HG02970 (cell line): ENCODE data around the gene CSTPP1.
"Not testable (repeated sequence)": the region's sequence is repeated elsewhere in the genome, so short reads cannot be mapped to it uniquely, and the experiment has no call there.

Source experiments
- ATAC-seq: cut with Tn5 transposase; IDR thresholded peaks from one replicate; pipeline ENCODE4 v1.9.1; 2021; ENCODE audit warnings: mild to moderate bottlenecking, moderate library complexity, moderate number of reproducible peaks; ENCODE audit not compliant: unreplicated experiment, low FRiP score

The CSTPP1 gene

GRCh38 chr11:47118958-47119688 lies 182.6 kb downstream of the CSTPP1 start:
- ATAC-seq: not testable (repeated sequence)

- no peak for ATAC-seq
These were observed 184.5 kb downstream of the CSTPP1 start for GRCh38 chr11:47121056-47121455.

DNA sequence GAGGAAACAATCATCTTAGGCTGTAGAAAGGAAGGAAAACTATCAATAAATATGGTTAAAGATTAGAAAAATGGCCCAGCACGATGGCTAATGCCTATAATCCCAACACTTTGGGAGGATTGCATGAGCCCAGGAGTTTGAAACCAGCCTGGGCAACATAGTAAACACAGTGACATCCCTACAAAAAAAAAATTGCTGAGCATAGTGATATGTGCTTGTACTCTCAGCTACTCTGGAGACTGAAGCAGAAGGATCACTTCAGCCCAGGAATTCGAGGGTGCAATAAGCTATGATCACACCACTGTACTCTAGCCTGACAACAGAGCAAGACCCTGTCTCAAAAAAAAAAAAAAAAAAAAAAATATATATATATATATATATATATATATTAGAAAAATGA lies 185.2 kb downstream of the CSTPP1 start:
- no peak for ATAC-seq

DNA sequence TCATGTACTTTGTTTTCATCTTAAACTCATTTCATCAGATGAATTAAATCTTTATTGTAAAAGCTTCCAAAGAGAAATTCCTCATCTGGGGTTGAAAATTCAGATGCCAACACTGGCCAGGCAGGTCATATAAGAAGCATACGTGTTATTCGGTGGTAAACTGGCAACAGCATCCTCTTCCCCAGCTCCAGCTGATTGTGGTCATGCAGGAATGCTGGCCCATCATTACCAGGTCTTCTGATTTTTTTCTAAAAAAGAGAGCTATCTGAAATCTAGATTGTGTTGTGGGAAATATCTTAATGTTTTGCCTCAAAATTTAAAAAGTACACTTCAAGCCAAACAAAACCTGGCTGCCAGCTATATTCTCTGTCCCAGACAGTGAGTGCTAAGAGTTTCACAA lies 186.5 kb downstream of the CSTPP1 start:
- no peak for ATAC-seq

- no peak for ATAC-seq
These were observed 188.1 kb downstream of the CSTPP1 start for GRCh38 chr11:47124675-47125074.

GRCh38 chr11:47125083-47125482 lies 188.5 kb downstream of the CSTPP1 start:
- no peak for ATAC-seq

DNA sequence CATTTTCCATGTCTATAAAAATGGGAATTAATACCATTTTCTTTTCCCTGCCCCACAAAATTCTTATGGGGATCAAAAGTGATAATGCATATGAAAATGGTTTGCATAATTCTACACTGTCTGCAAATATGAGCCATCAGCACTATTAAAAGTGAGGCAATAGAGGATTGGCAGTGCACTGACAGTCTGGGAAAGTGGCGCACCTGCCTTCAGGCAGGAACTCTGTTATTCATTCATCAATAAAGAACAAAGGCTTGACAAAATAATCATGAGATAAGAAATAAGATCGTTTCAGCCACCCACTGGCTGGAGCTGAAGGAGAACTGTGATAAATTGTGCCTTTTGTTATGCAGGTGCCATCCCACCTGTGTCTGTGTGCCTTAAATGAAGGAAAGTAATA lies 190.7 kb downstream of the CSTPP1 start:
- no peak for ATAC-seq

GRCh38 chr11:47130543-47130942 lies 194.0 kb downstream of the CSTPP1 start:
- ATAC-seq: no peak

DNA sequence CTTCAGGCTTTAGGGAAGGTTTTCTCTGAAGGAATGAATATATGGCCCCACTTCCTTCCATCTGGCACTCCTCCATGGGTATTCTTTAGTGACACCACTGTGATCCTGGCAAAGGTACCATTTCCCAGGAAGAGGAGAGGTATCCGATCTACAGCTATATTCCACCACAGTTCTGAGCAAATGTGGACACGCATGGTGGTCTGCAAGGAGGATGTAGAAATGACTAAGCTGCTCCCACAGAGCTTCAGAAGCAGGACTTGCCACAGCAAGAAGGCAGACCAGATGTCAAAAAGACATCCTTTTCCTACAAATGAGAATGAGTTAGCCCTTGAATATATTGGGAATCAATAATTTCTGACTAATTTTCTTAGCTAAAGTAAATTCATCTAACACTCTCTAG lies 194.6 kb downstream of the CSTPP1 start:
- ATAC-seq: no peak

- no peak for ATAC-seq
These were observed 195.9 kb downstream of the CSTPP1 start for GRCh38 chr11:47132490-47132889.

DNA sequence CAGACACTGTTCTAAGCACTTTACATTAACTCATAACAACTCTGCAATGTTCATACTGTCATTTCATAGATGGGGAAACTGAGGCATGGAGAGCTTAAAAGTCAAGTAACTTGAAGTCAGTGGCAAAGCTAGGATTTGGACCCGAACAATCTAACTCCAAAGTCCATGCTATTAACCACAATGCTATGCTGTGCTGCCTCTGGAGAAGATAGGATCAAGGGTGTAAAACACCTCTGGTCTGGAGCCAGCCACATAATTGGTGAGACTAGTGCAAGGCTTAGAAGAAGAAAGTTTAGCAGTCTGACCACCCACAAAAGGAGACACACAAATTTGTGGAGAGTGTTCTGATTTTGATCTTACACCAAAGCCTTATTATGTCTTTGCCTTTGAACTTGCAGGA lies 196.4 kb downstream of the CSTPP1 start:
- no peak for ATAC-seq

- ATAC-seq: no peak
These were observed 199.8 kb downstream of the CSTPP1 start for GRCh38 chr11:47136327-47136726.

GRCh38 chr11:47136921-47137320 lies 200.4 kb downstream of the CSTPP1 start:
- no peak for ATAC-seq

DNA sequence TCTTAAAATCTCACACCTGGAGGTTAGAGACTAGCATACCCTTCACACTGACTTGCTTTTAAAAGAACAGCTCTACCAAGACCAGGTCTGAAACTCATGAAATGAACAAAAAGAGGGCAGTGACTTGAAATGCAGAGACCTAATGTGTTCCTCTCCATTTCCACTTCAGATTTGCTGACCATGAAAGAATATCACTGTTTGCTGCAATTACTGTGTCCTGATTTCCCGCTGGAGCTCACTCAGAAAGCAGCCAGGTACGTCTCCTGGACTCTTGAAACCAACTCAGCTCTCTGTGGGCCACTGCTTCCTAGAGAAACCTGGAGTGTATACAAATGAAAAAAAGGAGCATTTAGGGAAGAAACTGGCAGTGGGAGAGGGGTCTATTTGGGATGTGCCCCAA lies 200.9 kb downstream of the CSTPP1 start:
- no peak for ATAC-seq

GRCh38 chr11:47139878-47140277 lies 203.3 kb downstream of the CSTPP1 start:
- ATAC-seq: no peak

DNA sequence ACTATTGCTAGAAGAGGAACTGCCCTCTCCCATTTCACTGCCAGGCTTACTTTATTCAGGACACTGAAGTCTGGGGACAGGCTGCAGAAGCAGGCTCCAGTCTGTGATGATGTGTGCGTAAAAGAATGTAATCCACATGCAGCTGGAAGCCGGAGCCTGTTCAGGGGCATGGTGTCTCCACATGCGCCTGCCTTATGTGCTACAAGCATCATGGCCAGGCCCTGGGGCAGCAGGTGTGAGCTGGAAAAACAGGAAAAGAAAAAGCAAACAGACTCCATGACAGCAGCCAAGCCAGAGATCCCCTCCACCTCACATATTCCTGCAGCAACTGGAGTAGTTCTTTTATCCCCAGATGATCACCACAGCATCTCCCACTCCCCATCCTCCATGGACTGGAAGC lies 206.8 kb downstream of the CSTPP1 start:
- ATAC-seq: no peak

GRCh38 chr11:47144541-47144940 lies 208.0 kb downstream of the CSTPP1 start:
- ATAC-seq: no peak

- no peak for ATAC-seq
These were observed 210.7 kb downstream of the CSTPP1 start for GRCh38 chr11:47147250-47147649.

GRCh38 chr11:47147681-47148080 lies 211.1 kb downstream of the CSTPP1 start:
- no peak for ATAC-seq

GRCh38 chr11:47148270-47148669 lies 211.7 kb downstream of the CSTPP1 start:
- no peak for ATAC-seq

DNA sequence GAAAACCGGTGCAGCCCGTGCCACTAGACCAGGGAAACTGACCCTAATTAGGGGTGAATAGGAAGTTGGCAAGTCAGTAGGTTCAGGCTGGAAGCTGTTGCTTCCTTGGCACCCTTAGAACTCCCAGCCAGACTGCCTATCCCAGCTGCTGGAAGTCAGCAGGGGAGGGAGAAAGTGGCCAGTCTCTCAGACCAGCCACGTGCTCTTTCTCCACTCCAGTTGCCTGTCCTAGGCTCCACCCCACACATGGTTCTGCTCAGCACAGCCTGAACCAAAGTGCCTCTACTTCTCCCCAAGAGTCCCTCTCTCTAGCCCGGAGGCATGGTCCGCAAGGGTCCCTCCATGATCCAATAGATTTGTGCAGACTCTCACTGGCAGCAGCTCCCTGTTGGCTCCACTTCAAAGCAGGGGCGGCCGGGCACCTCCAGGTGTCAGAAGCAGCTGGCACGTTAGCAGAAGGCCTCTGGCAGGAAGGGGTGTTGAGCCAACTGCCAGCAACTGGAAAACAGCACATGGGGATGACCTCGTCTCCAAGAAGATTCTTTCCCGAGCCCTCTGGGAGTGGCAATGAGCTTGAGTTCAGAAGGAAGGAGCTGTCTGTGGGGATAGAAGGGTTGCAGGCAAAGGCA lies 212.5 kb downstream of the CSTPP1 start:
- no peak for ATAC-seq

- no peak for ATAC-seq
These were observed 213.2 kb downstream of the CSTPP1 start for GRCh38 chr11:47149782-47150181.
